GM19193 (cell line): ENCODE measurements around the gene TTC32.

Experiments used
- POLR2A ChIP-seq: IDR thresholded peaks from 4 replicates; pipeline ENCODE4 v1.6.1; 2011; ENCODE audit not compliant: insufficient read depth, insufficient read length; ENCODE audit errors: extremely low read depth

TTC32 gene

DNA sequence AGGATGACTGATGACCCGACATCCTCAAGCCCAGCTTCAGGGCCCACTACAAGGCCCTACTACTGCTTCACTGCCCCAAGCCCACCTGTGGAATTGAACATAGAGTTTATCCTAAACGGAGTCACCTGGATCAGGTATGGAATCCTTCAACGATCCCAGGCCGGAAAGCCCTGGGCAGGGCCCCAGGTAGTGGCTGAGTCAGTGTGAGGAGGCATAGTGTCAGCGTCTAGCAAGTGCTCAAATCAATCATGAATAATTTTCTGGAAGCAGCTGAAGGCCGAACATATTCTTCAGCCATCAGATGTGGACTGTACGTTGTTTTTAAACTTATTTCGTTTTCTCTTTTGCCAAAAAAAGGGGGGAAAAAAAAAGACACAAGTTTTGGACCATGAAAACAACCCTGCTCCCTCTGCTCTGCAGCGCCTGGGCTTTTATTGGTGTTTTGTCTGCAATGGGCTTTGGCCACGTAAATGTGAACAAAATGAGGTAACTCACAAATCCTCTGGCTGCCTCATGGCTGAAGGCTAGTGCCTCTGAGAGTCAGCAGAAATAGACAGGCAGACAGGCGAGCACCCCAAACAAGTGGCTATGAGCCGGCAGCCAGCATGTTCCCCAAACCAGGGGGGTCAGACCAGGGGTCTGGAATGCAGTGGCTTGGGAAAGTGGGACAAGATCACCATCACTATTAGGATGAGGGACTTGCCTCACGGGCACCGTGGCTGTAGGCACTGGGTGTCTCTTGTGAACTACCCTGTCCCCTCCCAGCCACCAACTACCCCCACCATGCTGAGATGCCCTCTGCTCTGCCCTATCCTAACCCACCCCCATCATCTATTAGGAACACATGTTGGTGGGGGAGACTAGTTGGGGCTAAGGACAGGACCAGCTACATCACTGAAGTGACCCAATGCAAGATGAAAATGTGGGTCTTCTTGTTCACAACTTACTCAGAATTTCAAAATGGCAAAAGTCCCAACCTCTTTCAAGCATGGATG, 51.4 kb downstream of the TTC32 start:
- TF ChIP-seq POLR2A = no peak

DNA sequence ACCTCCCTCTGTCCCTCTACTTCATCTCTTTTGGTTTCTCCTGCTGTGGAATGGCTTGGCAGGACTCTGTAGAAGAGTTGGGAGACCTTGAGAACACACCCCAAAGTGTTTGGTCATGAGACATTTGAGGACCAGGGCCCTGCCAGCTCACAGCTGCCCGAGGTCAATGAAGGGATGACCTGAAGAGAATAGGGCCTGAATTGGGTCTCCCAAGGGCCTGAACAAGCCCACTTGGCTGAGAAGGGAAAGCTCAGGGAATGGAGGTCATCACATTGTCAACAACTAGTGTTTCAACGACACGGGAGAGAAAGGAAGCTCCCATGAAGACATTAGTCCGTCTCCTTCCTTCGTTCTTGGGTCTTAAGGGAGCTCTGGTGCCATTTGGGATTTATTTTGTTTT, 52.8 kb downstream of the TTC32 start:
- no peak for TF ChIP-seq POLR2A

DNA sequence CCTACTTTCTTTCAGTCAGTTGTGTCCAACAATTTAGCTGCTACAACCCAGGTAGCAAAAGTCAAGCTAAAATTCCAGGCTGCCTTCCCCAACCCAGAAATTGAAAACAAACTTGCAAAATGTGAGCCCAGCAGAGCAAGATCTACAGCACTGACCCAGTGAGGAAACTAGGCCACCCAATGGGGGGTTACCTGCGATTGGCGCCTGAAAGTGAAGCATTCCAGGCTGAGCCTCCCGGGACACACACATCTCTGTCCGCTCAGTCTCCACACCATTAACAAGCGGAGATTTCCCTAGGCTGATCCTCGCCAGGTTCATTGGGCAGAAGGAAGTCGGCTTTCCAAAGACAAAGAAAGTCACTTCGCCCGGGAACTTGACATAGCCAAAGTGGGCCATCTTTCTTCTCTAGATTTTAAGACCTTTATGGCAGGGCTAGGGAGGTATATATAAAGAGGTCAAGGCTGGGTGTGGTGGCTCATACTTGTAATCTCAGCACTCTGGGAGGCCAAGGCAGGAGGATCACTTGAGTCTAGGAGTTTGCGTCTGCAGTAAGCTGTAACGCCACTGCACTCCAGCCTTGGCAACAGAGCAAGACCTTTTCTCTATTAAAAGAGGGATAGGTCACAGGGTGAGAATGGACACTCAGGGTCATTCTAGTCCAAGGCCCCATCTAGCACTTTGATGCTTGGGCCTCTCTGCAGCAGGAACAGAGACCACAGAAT, 53.6 kb downstream of the TTC32 start:
- no peak for TF ChIP-seq POLR2A

DNA sequence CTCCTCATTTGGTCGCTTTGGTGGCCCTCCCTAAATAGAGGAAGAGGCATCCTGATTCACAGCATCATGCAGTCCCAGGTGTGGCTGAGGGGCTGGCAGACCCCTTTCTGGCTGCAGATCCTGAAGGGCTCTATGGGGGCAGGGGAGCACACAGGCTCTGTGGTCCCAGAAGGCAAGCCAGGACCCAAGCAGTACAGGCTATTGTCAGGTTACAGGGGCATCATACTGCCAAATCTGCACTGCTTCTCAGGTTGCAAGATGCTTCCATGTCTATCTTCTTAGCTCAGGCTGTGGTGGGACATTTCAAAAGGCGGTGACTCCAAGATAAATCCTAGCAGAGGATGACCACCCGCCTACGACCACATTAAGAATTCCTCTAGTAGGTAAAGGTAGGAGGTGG, 54.3 kb downstream of the TTC32 start:
- no peak for TF ChIP-seq POLR2A
